ENCODE measurements around the gene KIAA1217.

DNA sequence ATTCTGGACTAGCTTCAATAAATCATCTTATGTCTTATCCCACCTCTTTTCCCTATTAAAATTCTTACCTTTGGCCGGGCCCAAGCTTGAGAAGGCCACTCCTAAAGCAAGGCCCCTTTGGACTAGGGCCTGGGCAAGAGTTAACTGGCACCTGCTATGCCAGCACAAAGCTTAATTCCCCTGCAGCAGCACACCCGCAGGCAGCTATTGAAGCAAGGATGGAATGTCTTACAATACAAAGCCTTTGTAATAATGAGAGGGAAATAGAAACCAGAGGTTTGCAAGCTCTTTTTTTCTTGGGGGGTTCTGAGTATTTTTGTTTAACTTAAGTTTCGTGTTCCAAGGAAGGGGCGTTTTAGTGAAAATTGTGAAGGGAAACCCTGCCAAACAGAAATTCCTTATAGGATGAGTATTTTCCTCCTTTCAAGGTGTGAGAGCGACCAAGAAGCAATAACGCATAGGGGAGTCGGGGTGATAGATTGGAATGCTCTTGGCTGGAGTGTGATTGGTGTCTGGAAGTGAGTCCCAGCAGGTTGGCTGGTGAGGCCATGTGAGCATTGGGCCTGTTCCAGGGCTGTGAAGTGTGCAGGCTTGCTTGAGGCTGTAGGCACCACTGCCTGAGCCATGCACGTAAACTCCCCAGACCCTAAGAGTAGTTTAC, 148.5 kb downstream of the KIAA1217 start:
- TF ChIP-seq POLR2AphosphoS5 (IDR thresholded peaks at IDR 0.05; ENCODE audit: low read depth, low read length), result no peak
- no peak for TF ChIP-seq TAF1 (IDR thresholded peaks at IDR 0.05; ENCODE audit: borderline replicate concordance, insufficient read depth, low read length)
- no peak for TF ChIP-seq SIN3A (IDR thresholded peaks at IDR 0.05; ENCODE audit: borderline replicate concordance, insufficient read depth, low read length)
- no peak for TF ChIP-seq REST (IDR thresholded peaks at IDR 0.05; ENCODE audit: insufficient read depth in 1 of 2, low read depth in 2 of 2, low read length in 2 of 2)
- TF ChIP-seq FOXP2 (optimal IDR thresholded peaks at IDR 0.05; ENCODE audit: borderline replicate concordance, extremely low read depth, extremely low read length, insufficient read depth), result no peak

All from PFSK-1 (cell line).